SK-N-SH treated with all-trans-retinoic acid at 6 μM for 48 hours (cell line): ENCODE measurements around the gene GPN1.
"Not testable (repeated sequence)": the region's sequence is repeated elsewhere in the genome, so short reads cannot be mapped to it uniquely, and the experiment has no call there.

Experiments
- CREB5 ChIP-seq: fragments of 250-450 bp; sonication (Bioruptor Pico); IDR thresholded peaks from 2 replicates; pipeline ENCODE4 v1.5.1; 2020; ENCODE audit warnings: low read depth, mild to moderate bottlenecking, moderate library complexity
- CSRNP3 ChIP-seq: fragments of 250-450 bp; sonication (Bioruptor Pico); IDR thresholded peaks from 2 replicates; pipeline ENCODE4 v1.5.1; 2021; ENCODE audit warnings: mild to moderate bottlenecking, moderate library complexity
- ESRRG ChIP-seq: fragments of 250-450 bp; sonication (Bioruptor Pico); IDR thresholded peaks from 2 replicates; pipeline ENCODE4 v1.6.1; 2021; ENCODE audit warnings: mild to moderate bottlenecking
- ISL1 ChIP-seq: fragments of 250-450 bp; sonication (Bioruptor Pico); IDR thresholded peaks from 2 replicates; pipeline ENCODE4 v2.1.2; 2022; ENCODE audit warnings: mild to moderate bottlenecking, moderate library complexity
- PATZ1 ChIP-seq: fragments of 250-450 bp; sonication (Bioruptor Pico); IDR thresholded peaks from 2 replicates; pipeline ENCODE4 v1.8.0; 2020; ENCODE audit warnings: mild to moderate bottlenecking, moderate library complexity, borderline replicate concordance
- POU6F1 ChIP-seq: fragments of 250-450 bp; sonication (Bioruptor Pico); IDR thresholded peaks from 2 replicates; pipeline ENCODE4 v1.8.0; 2021; ENCODE audit warnings: low read depth, mild to moderate bottlenecking, moderate library complexity, borderline replicate concordance
- TSHZ2 ChIP-seq: fragments of 250-450 bp; sonication (Bioruptor Pico); IDR thresholded peaks from 2 replicates; pipeline ENCODE4 v1.5.0; 2020; ENCODE audit warnings: mild to moderate bottlenecking, moderate library complexity
- ZC3H10 ChIP-seq: fragments of 250-450 bp; sonication (Bioruptor Pico); IDR thresholded peaks from 2 replicates; pipeline ENCODE4 v1.5.1; 2021; ENCODE audit warnings: mild to moderate bottlenecking, moderate library complexity
- ZFP30 ChIP-seq: fragments of 450-650 bp; formaldehyde crosslinking; IDR thresholded peaks from 2 replicates; pipeline ENCODE4 v1.5.0; 2022; ENCODE audit warnings: mild to moderate bottlenecking, moderate library complexity
- ZNF565 ChIP-seq: fragments of 450-650 bp; formaldehyde crosslinking; conservative IDR thresholded peaks from 2 replicates; pipeline ENCODE4 v1.5.0; 2020; ENCODE audit warnings: low read depth, mild to moderate bottlenecking, moderate library complexity
- ZNF8 ChIP-seq: fragments of 450-650 bp; formaldehyde crosslinking; IDR thresholded peaks from 2 replicates; pipeline ENCODE4 v1.5.0; 2020; ENCODE audit warnings: mild to moderate bottlenecking, moderate library complexity

- not testable (repeated sequence) for TF ChIP-seq CREB5 (CRISPR knock-in tag); PATZ1; ZNF565 (CRISPR knock-in tag); ZFP30 (CRISPR knock-in tag); ESRRG; TSHZ2 (CRISPR knock-in tag); ZC3H10 (CRISPR knock-in tag); POU6F1 (CRISPR knock-in tag); CSRNP3 (CRISPR knock-in tag); ZNF8 (CRISPR knock-in tag); ISL1 (CRISPR knock-in tag)
Observed at GRCh38 chr2:27685006-27685405, 56.2 kb downstream of the GPN1 start.
